HG03139 (cell line): ENCODE results near the gene FAM9B.
"Not testable (repeated sequence)": the region's sequence is repeated elsewhere in the genome, so short reads cannot be mapped to it uniquely, and the experiment has no call there.

Experiments
- ATAC-seq: cut with Tn5 transposase; IDR thresholded peaks from one replicate; pipeline ENCODE4 v1.9.1; 2021; ENCODE audit not compliant: unreplicated experiment

FAM9B gene

GRCh38 chrX:9033989-9034388, at the start of gene FAM9B:
Gene FAM9B, minus strand, starts transcription at chrX:9034127. Its CDS starts 1,141 bp downstream, at chrX:9032986.
- no peak for ATAC-seq

GRCh38 chrX:9081271-9081670, 47.3 kb upstream of the FAM9B start:
- ATAC-seq = no peak

GRCh38 chrX:9074326-9074725, 40.4 kb upstream of the FAM9B start:
- ATAC-seq = no peak

- ATAC-seq = no peak
These were observed 38.4 kb upstream of the FAM9B start for GRCh38 chrX:9072281-9072680.

- ATAC-seq = no peak
These were observed 37.2 kb upstream of the FAM9B start for GRCh38 chrX:9071031-9071650.

GRCh38 chrX:9069573-9069972, 35.6 kb upstream of the FAM9B start:
- no peak for ATAC-seq

GRCh38 chrX:9064694-9065093, 30.8 kb upstream of the FAM9B start:
- no peak for ATAC-seq

- no peak for ATAC-seq
These were observed 28.7 kb upstream of the FAM9B start for GRCh38 chrX:9062641-9063040.

GRCh38 chrX:9055354-9055753, 21.4 kb upstream of the FAM9B start:
- no peak for ATAC-seq

GRCh38 chrX:9052081-9052480, 18.2 kb upstream of the FAM9B start:
- no peak for ATAC-seq

GRCh38 chrX:9050331-9050730, 16.4 kb upstream of the FAM9B start:
- no peak for ATAC-seq

- no peak for ATAC-seq
These were observed 14.9 kb upstream of the FAM9B start for GRCh38 chrX:9048801-9049200.

- ATAC-seq = no peak
These were observed 4.3 kb upstream of the FAM9B start for GRCh38 chrX:9038244-9038643.

- no peak for ATAC-seq
These were observed 3.4 kb upstream of the FAM9B start for GRCh38 chrX:9037296-9037695.

- ATAC-seq = no peak
These were observed 341 bp downstream of the FAM9B start for GRCh38 chrX:9033586-9033985.

GRCh38 chrX:9033179-9033578, 748 bp downstream of the FAM9B start:
- no peak for ATAC-seq

- ATAC-seq = no peak
These were observed 10.6 kb downstream of the FAM9B start for GRCh38 chrX:9023293-9023692.

- ATAC-seq = no peak
These were observed 14.8 kb downstream of the FAM9B start for GRCh38 chrX:9019151-9019550.

- ATAC-seq = not testable (repeated sequence)
These were observed 15.6 kb downstream of the FAM9B start for GRCh38 chrX:9018332-9018731.

GRCh38 chrX:9003041-9003440, 30.9 kb downstream of the FAM9B start:
- ATAC-seq = no peak

GRCh38 chrX:8988446-8988845, 45.5 kb downstream of the FAM9B start:
- no peak for ATAC-seq

GRCh38 chrX:8987672-8988250, 46.2 kb downstream of the FAM9B start:
- ATAC-seq = no peak

GRCh38 chrX:8984231-8984630, 49.7 kb downstream of the FAM9B start:
- ATAC-seq = no peak
